Fibroblast of lung (primary cell): ENCODE measurements around the gene ACSS1. TPM values are rescaled to one million over a fixed set of nuclear protein-coding genes. Genes with fewer than 3 reads are reported as not detected.

Source experiments
- DNase-seq, 2 donors: peaks; one replicate each; pipeline versions ENCODE4 v3.0.0 to v3.0.0-alpha.2; 2010; ENCODE audit warnings: low read depth in 2 of 2
- H2AFZ ChIP-seq: 2 replicates; pipeline ENCODE4 v1.5.1; 2012; ENCODE audit warnings: low read length, control low read depth, inconsistent platforms
- H3K27ac ChIP-seq: 2 replicates; pipeline ENCODE4 v1.5.1; 2011; ENCODE audit warnings: low read length, control low read depth; ENCODE audit not compliant: insufficient read depth
- H3K27me3 ChIP-seq: 2 replicates; pipeline ENCODE4 v1.5.1; 2011; ENCODE audit warnings: mild to moderate bottlenecking, low read length; ENCODE audit not compliant: control insufficient read depth, insufficient read depth
- H3K36me3 ChIP-seq: 2 replicates; pipeline ENCODE4 v1.5.1; 2011; ENCODE audit warnings: low read length; ENCODE audit not compliant: control insufficient read depth, insufficient read depth
- H3K4me1 ChIP-seq: 2 replicates; pipeline ENCODE4 v1.5.1; 2011; ENCODE audit warnings: low read length; ENCODE audit not compliant: control insufficient read depth, insufficient read depth; ENCODE audit errors: extremely low read depth
- H3K4me2 ChIP-seq: 2 replicates; pipeline ENCODE4 v1.5.1; 2011; ENCODE audit warnings: low read length, control low read depth; ENCODE audit not compliant: insufficient read depth; ENCODE audit errors: extremely low read depth
- H3K4me3 ChIP-seq, 4 experiments: fragments of 200-600 bp in 1 of 4; sonication (generic) in 1 of 4; replicated peaks in 1 of 4; 2 replicates each; pipeline ENCODE4 v1.5.1; 2011 to 2016; ENCODE audit warnings: low read length in 4 of 4, low read depth in 3 of 4, mild to moderate bottlenecking in 3 of 4, control low read depth in 2 of 4, inconsistent platforms in 1 of 4, mixed read lengths in 1 of 4; ENCODE audit not compliant: insufficient read depth in 1 of 4; ENCODE audit errors: control extremely low read depth in 1 of 4
- H3K79me2 ChIP-seq: 2 replicates; pipeline ENCODE4 v1.5.1; 2012; ENCODE audit warnings: mild to moderate bottlenecking, low read length, inconsistent platforms; ENCODE audit not compliant: control insufficient read depth, insufficient read depth
- H3K9ac ChIP-seq: 2 replicates; pipeline ENCODE4 v1.5.1; 2011; ENCODE audit warnings: mild to moderate bottlenecking, low read length, control low read depth; ENCODE audit not compliant: insufficient read depth
- H3K9me3 ChIP-seq: 2 replicates; pipeline ENCODE4 v1.5.1; 2012; ENCODE audit warnings: low read depth, low read length; ENCODE audit not compliant: control insufficient read depth, insufficient read depth
- H4K20me1 ChIP-seq: 2 replicates; pipeline ENCODE4 v1.5.1; 2011; ENCODE audit warnings: low read length; ENCODE audit not compliant: control insufficient read depth, insufficient read depth; ENCODE audit errors: extremely low read depth
- EZH2 ChIP-seq: IDR thresholded peaks from 2 replicates; pipeline ENCODE4 v1.5.1; 2012; ENCODE audit warnings: low read length, control low read depth, mild to moderate bottlenecking; ENCODE audit errors: missing control alignments
- polyA plus RNA-seq, 2 donors: library from polyadenylated mRNA; depleted of rRNA in 1 of 2; stranded (reverse) in 1 of 2; unstranded in 1 of 2; fragments of >200 nt; gene quantifications; 2 replicates each; pipeline ENCODE4 v1.2.1, GENCODE V29; 2011 to 2012; ENCODE audit warnings: missing spikeins in 1 of 2
- total RNA-seq: library from RNA; depleted of rRNA; stranded (reverse); fragments of >200 nt; gene quantifications from 2 replicates; pipeline ENCODE4 v1.2.1, GENCODE V29; 2014
- TF ChIP-seq, protein P1 (sequence below), 2 donors: IDR thresholded peaks in 1 of 2; conservative IDR thresholded peaks in 1 of 2; 1 replicate in 1 of 2; 2 replicates in 1 of 2; pipeline ENCODE4 v1.5.1; 2011 to 2012; ENCODE audit warnings: low read length in 2 of 2, control low read depth in 1 of 2, inconsistent platforms in 1 of 2, low read depth in 1 of 2, mild to moderate bottlenecking in 1 of 2

Gene ACSS1
- total and polyA plus RNA-seq, 2 donors (not counting 1 experiment from before 2014, with no cell fraction given) = 1.3 to 3.4 TPM

DNA sequence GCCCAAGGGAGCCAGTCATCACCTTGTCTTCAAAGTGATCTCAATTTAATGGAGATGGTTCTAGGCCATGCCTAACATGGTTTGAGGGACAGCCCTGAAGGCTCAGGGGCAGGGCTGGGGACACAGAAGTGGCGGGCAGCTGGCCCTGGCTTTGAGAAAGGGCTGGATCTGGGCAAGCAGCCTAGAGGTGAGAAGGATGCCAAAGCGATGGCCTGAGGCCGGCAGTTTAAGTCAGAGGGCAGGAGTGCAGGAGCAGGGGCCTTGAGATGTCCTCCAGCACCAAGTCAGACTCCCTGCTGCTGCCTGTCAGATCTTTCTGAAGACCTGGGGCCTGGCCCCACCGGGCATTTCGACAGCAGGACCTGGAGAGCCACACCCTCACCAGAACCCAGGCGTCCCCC is 37.0 kb downstream of the ACSS1 start:
- no peak for TF ChIP-seq EZH2
- TF ChIP-seq, protein P1, sequence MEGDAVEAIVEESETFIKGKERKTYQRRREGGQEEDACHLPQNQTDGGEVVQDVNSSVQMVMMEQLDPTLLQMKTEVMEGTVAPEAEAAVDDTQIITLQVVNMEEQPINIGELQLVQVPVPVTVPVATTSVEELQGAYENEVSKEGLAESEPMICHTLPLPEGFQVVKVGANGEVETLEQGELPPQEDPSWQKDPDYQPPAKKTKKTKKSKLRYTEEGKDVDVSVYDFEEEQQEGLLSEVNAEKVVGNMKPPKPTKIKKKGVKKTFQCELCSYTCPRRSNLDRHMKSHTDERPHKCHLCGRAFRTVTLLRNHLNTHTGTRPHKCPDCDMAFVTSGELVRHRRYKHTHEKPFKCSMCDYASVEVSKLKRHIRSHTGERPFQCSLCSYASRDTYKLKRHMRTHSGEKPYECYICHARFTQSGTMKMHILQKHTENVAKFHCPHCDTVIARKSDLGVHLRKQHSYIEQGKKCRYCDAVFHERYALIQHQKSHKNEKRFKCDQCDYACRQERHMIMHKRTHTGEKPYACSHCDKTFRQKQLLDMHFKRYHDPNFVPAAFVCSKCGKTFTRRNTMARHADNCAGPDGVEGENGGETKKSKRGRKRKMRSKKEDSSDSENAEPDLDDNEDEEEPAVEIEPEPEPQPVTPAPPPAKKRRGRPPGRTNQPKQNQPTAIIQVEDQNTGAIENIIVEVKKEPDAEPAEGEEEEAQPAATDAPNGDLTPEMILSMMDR (conservative IDR thresholded peaks at IDR 0.05 in 1 of 2, IDR thresholded peaks at IDR 0.05 in 1 of 2; ENCODE audit: low read depth in 1 of 2, low read length in 2 of 2) = no peak
- no peaks in the 10 kb centered on the region for H4K20me1 ChIP-seq
- H3K9me3 ChIP-seq = no peaks in the 10 kb centered on the region
- H3K27ac ChIP-seq = no peak overlapping the region
- no peak for DNase-seq
- no peak overlapping the region for H3K9ac ChIP-seq
- H3K27me3 ChIP-seq = no peaks in the 10 kb centered on the region
- no peaks in the 10 kb centered on the region for H3K36me3 ChIP-seq
- no peaks in the 10 kb centered on the region for H3K4me1 ChIP-seq
- H3K4me2 ChIP-seq = no peak overlapping the region
- no peaks in the 10 kb centered on the region for H3K79me2 ChIP-seq
- no peak overlapping the region for H2AFZ ChIP-seq
- H3K4me3 ChIP-seq = no peak overlapping the region

DNA sequence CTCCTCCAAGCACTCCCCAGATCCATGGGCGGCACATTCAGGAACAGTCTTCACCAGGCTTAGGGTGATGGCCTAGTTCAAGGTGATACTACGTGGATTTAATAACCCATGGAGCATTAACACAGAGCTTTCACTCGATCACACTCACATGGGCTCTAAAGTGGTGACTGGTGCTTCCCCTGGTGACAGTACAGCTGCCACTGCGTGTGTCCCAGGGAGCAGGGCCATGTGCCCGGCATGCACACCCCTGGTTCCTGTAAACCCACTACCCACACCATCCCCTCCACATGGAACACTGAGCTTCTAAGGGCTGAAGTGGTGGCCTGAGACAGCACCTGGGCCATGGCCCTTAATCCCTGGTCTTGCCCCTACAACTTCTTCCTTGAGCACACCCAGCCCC is 37.6 kb downstream of the ACSS1 start:
- Histone ChIP-seq H3K36me3 (no peaks in the 10 kb centered on the region), H3K9ac (no peak overlapping the region), H3K9me3 (no peaks in the 10 kb centered on the region), H3K27ac (no peak overlapping the region), H3K4me2 (no peak overlapping the region), H3K27me3 (no peaks in the 10 kb centered on the region), H3K4me1 (no peaks in the 10 kb centered on the region), H2AFZ (no peak overlapping the region), H3K79me2 (no peaks in the 10 kb centered on the region), H3K4me3 (no peak overlapping the region), H4K20me1 (no peaks in the 10 kb centered on the region)
- TF ChIP-seq EZH2 = no peak
- TF ChIP-seq, protein P1 (conservative IDR thresholded peaks at IDR 0.05 in 1 of 2, IDR thresholded peaks at IDR 0.05 in 1 of 2; ENCODE audit: low read depth in 1 of 2, low read length in 2 of 2) = no peak
- DNase-seq = no peak

DNA sequence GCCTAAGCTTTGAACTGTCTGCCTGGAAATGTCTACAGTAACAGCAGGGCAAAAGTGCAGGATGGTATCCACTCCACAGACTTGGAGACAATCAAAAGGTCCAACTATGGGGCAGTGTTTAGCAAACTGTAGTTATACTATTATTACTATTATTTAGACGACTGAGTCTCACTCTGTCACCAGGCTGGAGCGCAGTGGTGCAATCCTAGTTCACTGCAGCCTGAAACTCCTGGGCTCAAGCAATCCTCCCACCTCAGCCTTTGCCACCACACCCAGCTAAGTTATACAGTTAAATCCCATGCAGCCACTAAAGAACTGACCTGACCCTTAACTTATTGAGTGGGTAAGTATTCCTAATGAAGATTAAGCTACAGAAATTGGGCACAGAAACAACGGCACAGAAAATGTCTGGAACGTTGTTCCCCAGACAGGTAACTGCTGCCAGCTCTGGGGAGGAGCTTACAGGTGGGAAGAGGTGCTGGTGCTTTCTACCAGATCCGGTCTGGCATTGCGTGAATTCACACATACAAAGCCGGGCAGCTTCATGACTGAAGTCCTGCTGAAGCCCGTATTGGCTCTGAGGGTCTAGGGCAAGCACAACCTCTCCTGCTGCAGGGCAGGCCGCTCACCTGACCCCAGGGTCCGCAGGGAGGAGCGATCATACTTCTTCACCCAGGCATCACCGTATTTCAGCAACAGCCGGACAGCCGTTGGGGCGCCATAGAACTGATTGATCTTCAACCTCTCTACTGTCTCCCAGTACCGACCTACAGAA is 38.4 kb downstream of the ACSS1 start:
- H3K27me3 ChIP-seq = no peaks in the 10 kb centered on the region
- H2AFZ ChIP-seq = no peak overlapping the region
- no peak overlapping the region for H3K4me2 ChIP-seq
- no peak for DNase-seq
- H3K4me3 ChIP-seq = no peak overlapping the region
- no peaks in the 10 kb centered on the region for H3K4me1 ChIP-seq
- no peaks in the 10 kb centered on the region for H3K9me3 ChIP-seq
- H3K79me2 ChIP-seq = no peaks in the 10 kb centered on the region
- no peaks in the 10 kb centered on the region for H3K36me3 ChIP-seq
- H3K27ac ChIP-seq = no peak overlapping the region
- no peak for TF ChIP-seq EZH2
- TF ChIP-seq, protein P1 (conservative IDR thresholded peaks at IDR 0.05 in 1 of 2, IDR thresholded peaks at IDR 0.05 in 1 of 2; ENCODE audit: low read depth in 1 of 2, low read length in 2 of 2) = no peak
- no peak overlapping the region for H3K9ac ChIP-seq
- H4K20me1 ChIP-seq = no peaks in the 10 kb centered on the region
